HG02852 (cell line): Measurements from ENCODE around the gene ELP1.
"Not testable (repeated sequence)": the region's sequence is repeated elsewhere in the genome, so short reads cannot be mapped to it uniquely, and the experiment has no call there.

Source experiments
- ATAC-seq: cut with Tn5 transposase; IDR thresholded peaks from one replicate; pipeline ENCODE4 v1.9.1; 2021; ENCODE audit warnings: mild to moderate bottlenecking, moderate library complexity; ENCODE audit not compliant: unreplicated experiment

ELP1 gene

GRCh38 chr9:108933718-108934322 is at the start of gene ELP1:
Gene ELP1, minus strand, starts transcription at chr9:108934124. Its CDS starts 2,978 bp downstream, at chr9:108931146.
- peak; percentile 83 for ATAC-seq

GRCh38 chr9:108980893-108981292 is 47.0 kb upstream of the ELP1 start:
- no peak for ATAC-seq

- ATAC-seq = no peak
These were observed 44.3 kb upstream of the ELP1 start for GRCh38 chr9:108978205-108978604.

GRCh38 chr9:108973895-108974294 is 40.0 kb upstream of the ELP1 start:
- ATAC-seq = no peak

GRCh38 chr9:108972626-108973209 is 38.8 kb upstream of the ELP1 start:
- no peak for ATAC-seq

- ATAC-seq = no peak
These were observed 38.3 kb upstream of the ELP1 start for GRCh38 chr9:108972186-108972585.

GRCh38 chr9:108971392-108971791 is 37.5 kb upstream of the ELP1 start:
- ATAC-seq = not testable (repeated sequence)

GRCh38 chr9:108967916-108968315 is 34.0 kb upstream of the ELP1 start:
- no peak for ATAC-seq

- no peak for ATAC-seq
These were observed 29.7 kb upstream of the ELP1 start for GRCh38 chr9:108963459-108964143.

- no peak for ATAC-seq
These were observed 27.2 kb upstream of the ELP1 start for GRCh38 chr9:108961151-108961550.

GRCh38 chr9:108960331-108960730 is 26.4 kb upstream of the ELP1 start:
- ATAC-seq = no peak

GRCh38 chr9:108956631-108957026 is 22.7 kb upstream of the ELP1 start:
- ATAC-seq = no peak

- ATAC-seq = no peak
These were observed 22.2 kb upstream of the ELP1 start for GRCh38 chr9:108956022-108956630.

GRCh38 chr9:108953983-108954574 is 20.2 kb upstream of the ELP1 start:
- ATAC-seq = no peak

GRCh38 chr9:108951578-108951977 is 17.7 kb upstream of the ELP1 start:
- no peak for ATAC-seq

GRCh38 chr9:108950168-108950567 is 16.2 kb upstream of the ELP1 start:
- no peak for ATAC-seq

- ATAC-seq = no peak
These were observed 6.1 kb upstream of the ELP1 start for GRCh38 chr9:108939975-108940374.

GRCh38 chr9:108937561-108938305 is 3.8 kb upstream of the ELP1 start:
- ATAC-seq = no peak

GRCh38 chr9:108934323-108934893 is 484 bp upstream of the ELP1 start, which contains the start of gene ABITRAM:
Gene ABITRAM, plus strand, starts transcription at chr9:108934400. Its CDS starts 87 bp downstream, at chr9:108934487.
- ATAC-seq = peak; percentile 85

GRCh38 chr9:108933231-108933717 is 650 bp downstream of the ELP1 start:
- ATAC-seq = no peak
